Epithelial cell of prostate (primary cell): ENCODE measurements around the gene CA10.

Experiments
- DNase-seq: peaks from one replicate; pipeline ENCODE4 v3.0.0-alpha.2; 2011; ENCODE audit warnings: low read depth, low spot score
- H3K27ac ChIP-seq: fragments of 450-650 bp; 2 replicates; pipeline ENCODE4 v1.5.1; 2017; ENCODE audit warnings: mild to moderate bottlenecking

Gene CA10

GRCh38 chr17:51961689-51962088 lies 196.8 kb downstream of the CA10 start:
- no peak overlapping the region for H3K27ac ChIP-seq
- no peak for DNase-seq

GRCh38 chr17:51957786-51958185 lies 200.7 kb downstream of the CA10 start:
- H3K27ac ChIP-seq: no peak overlapping the region
- no peak for DNase-seq

- no peak for DNase-seq
- H3K27ac ChIP-seq: no peak overlapping the region
These were observed 203.3 kb downstream of the CA10 start for GRCh38 chr17:51955245-51955644.

GRCh38 chr17:51954232-51954765 lies 204.2 kb downstream of the CA10 start:
- H3K27ac ChIP-seq: no peak overlapping the region
- DNase-seq: no peak

- H3K27ac ChIP-seq: no peak overlapping the region
- DNase-seq: no peak
These were observed 206.8 kb downstream of the CA10 start for GRCh38 chr17:51951741-51952140.

GRCh38 chr17:51948128-51948527 lies 210.4 kb downstream of the CA10 start:
- H3K27ac ChIP-seq: no peak overlapping the region
- peak; percentile 10 for DNase-seq

GRCh38 chr17:51947160-51947735 lies 211.3 kb downstream of the CA10 start:
- peak; percentile 56 for DNase-seq
- no peak overlapping the region for H3K27ac ChIP-seq

- no peak overlapping the region for H3K27ac ChIP-seq
- no peak for DNase-seq
These were observed 212.2 kb downstream of the CA10 start for GRCh38 chr17:51946311-51946710.

- DNase-seq: no peak
- H3K27ac ChIP-seq: no peak overlapping the region
These were observed 217.2 kb downstream of the CA10 start for GRCh38 chr17:51941272-51941671.

GRCh38 chr17:51937264-51937663 lies 221.2 kb downstream of the CA10 start:
- no peak overlapping the region for H3K27ac ChIP-seq

GRCh38 chr17:51935477-51935876 lies 223.0 kb downstream of the CA10 start:
- no peak for DNase-seq

More at GRCh38 chr17:51937264-51937663, 221.2 kb downstream of the CA10 start:
- DNase-seq: no peak

GRCh38 chr17:51933647-51934046 lies 224.9 kb downstream of the CA10 start:
- DNase-seq: no peak
- H3K27ac ChIP-seq: no peak overlapping the region

More at GRCh38 chr17:51935477-51935876, 223.0 kb downstream of the CA10 start:
- H3K27ac ChIP-seq: no peak overlapping the region

GRCh38 chr17:51926448-51926847 lies 232.1 kb downstream of the CA10 start:
- DNase-seq: no peak
- no peak overlapping the region for H3K27ac ChIP-seq

- H3K27ac ChIP-seq: no peak overlapping the region
- no peak for DNase-seq
These were observed 237.0 kb downstream of the CA10 start for GRCh38 chr17:51921500-51921899.

GRCh38 chr17:51914577-51914976 lies 243.9 kb downstream of the CA10 start:
- DNase-seq: no peak
- H3K27ac ChIP-seq: no peak overlapping the region

GRCh38 chr17:51913491-51914205 lies 244.9 kb downstream of the CA10 start:
- no peak for DNase-seq
- no peak overlapping the region for H3K27ac ChIP-seq

- no peak overlapping the region for H3K27ac ChIP-seq
- DNase-seq: no peak
These were observed 245.6 kb downstream of the CA10 start for GRCh38 chr17:51912939-51913338.

- H3K27ac ChIP-seq: no peak overlapping the region
- no peak for DNase-seq
These were observed 247.3 kb downstream of the CA10 start for GRCh38 chr17:51911237-51911636.

- H3K27ac ChIP-seq: no peak overlapping the region
- no peak for DNase-seq
These were observed 248.5 kb downstream of the CA10 start for GRCh38 chr17:51909971-51910370.

GRCh38 chr17:51908841-51909537 lies 249.5 kb downstream of the CA10 start:
- DNase-seq: no peak
- H3K27ac ChIP-seq: no peak overlapping the region

- DNase-seq: no peak
- H3K27ac ChIP-seq: no peak overlapping the region
These were observed 251.5 kb downstream of the CA10 start for GRCh38 chr17:51907041-51907440.
